ENCODE data around the gene CFAP157.

CFAP157 gene

GRCh38 chr9:127734247-127734746 lies 27.5 kb downstream of the CFAP157 start:
- Histone ChIP-seq H3K4me1 (ENCODE audit: control insufficient read depth, insufficient read depth, low read length) (peaks cover 10% of the 10 kb centered on the region), H3K27me3 (ENCODE audit: control insufficient read depth, insufficient read depth, low read length) (no peaks in the 10 kb centered on the region), H3K27ac (ENCODE audit: low read depth, low read length) (peak overlapping the region; percentile 92), H3K4me3 (ENCODE audit: low read length) (peak overlapping the region; percentile 71), H3K9ac (ENCODE audit: low read length) (no peak overlapping the region), H3K36me3 (ENCODE audit: control insufficient read depth, insufficient read depth, low read length) (no peaks in the 10 kb centered on the region)

- peak within 1 kb of the TSS; percentile 92 for H3K27ac ChIP-seq (ENCODE audit: low read depth, low read length)
- H3K4me1 ChIP-seq (ENCODE audit: control insufficient read depth, insufficient read depth, low read length): peaks cover 10% of the 10 kb centered on the region
- no peaks in the 10 kb centered on the region for H3K36me3 ChIP-seq (ENCODE audit: control insufficient read depth, insufficient read depth, low read length)
- H3K4me3 ChIP-seq (ENCODE audit: low read length): peak within 1 kb of the TSS; percentile 71
- peaks cover 4% of the 10 kb centered on the region for H3K27me3 ChIP-seq (ENCODE audit: control insufficient read depth, insufficient read depth, low read length)
- peak within 1 kb of the TSS; percentile 32 for H3K9ac ChIP-seq (ENCODE audit: low read length)
Measured at GRCh38 chr9:127734747-127735529, 28.1 kb downstream of the CFAP157 start, which contains the start of gene TOR2A. TSS of gene TOR2A (minus strand) at chr9:127735294. CDS start at chr9:127735270, 24 bp downstream.

- H3K27ac ChIP-seq (ENCODE audit: low read depth, low read length): peak overlapping the region; percentile 47
- no peak overlapping the region for H3K9ac ChIP-seq (ENCODE audit: low read length)
- peak overlapping the region; percentile 40 for H3K4me3 ChIP-seq (ENCODE audit: low read length)
- H3K36me3 ChIP-seq (ENCODE audit: control insufficient read depth, insufficient read depth, low read length): no peaks in the 10 kb centered on the region
- H3K27me3 ChIP-seq (ENCODE audit: control insufficient read depth, insufficient read depth, low read length): peaks cover 4% of the 10 kb centered on the region
- H3K4me1 ChIP-seq (ENCODE audit: control insufficient read depth, insufficient read depth, low read length): peaks cover 10% of the 10 kb centered on the region
Measured at GRCh38 chr9:127735530-127736185, 28.9 kb downstream of the CFAP157 start.

- H3K9ac ChIP-seq (ENCODE audit: low read length): no peak overlapping the region
- no peaks in the 10 kb centered on the region for H3K36me3 ChIP-seq (ENCODE audit: control insufficient read depth, insufficient read depth, low read length)
- H3K27me3 ChIP-seq (ENCODE audit: control insufficient read depth, insufficient read depth, low read length): peaks cover 4% of the 10 kb centered on the region
- peaks cover 10% of the 10 kb centered on the region for H3K4me1 ChIP-seq (ENCODE audit: control insufficient read depth, insufficient read depth, low read length)
- H3K27ac ChIP-seq (ENCODE audit: low read depth, low read length): no peak overlapping the region
- H3K4me3 ChIP-seq (ENCODE audit: low read length): no peak overlapping the region
Measured at GRCh38 chr9:127738666-127739065, 31.9 kb downstream of the CFAP157 start.

- no peak overlapping the region for H3K4me3 ChIP-seq (ENCODE audit: low read length)
- no peak overlapping the region for H3K9ac ChIP-seq (ENCODE audit: low read length)
- H3K36me3 ChIP-seq (ENCODE audit: control insufficient read depth, insufficient read depth, low read length): no peaks in the 10 kb centered on the region
- H3K27me3 ChIP-seq (ENCODE audit: control insufficient read depth, insufficient read depth, low read length): peaks cover 4% of the 10 kb centered on the region
- H3K27ac ChIP-seq (ENCODE audit: low read depth, low read length): no peak overlapping the region
- peaks cover 4% of the 10 kb centered on the region for H3K4me1 ChIP-seq (ENCODE audit: control insufficient read depth, insufficient read depth, low read length)
Measured at GRCh38 chr9:127739614-127740330, 33.0 kb downstream of the CFAP157 start.

- Histone ChIP-seq H3K4me3 (ENCODE audit: low read length) (no peak overlapping the region), H3K9ac (ENCODE audit: low read length) (no peak overlapping the region), H3K36me3 (ENCODE audit: control insufficient read depth, insufficient read depth, low read length) (no peaks in the 10 kb centered on the region), H3K27ac (ENCODE audit: low read depth, low read length) (no peak overlapping the region), H3K27me3 (ENCODE audit: control insufficient read depth, insufficient read depth, low read length) (peaks cover 4% of the 10 kb centered on the region), H3K4me1 (ENCODE audit: control insufficient read depth, insufficient read depth, low read length) (no peaks in the 10 kb centered on the region)
Measured at GRCh38 chr9:127741831-127742434, 35.1 kb downstream of the CFAP157 start.

- no peak overlapping the region for H3K9ac ChIP-seq (ENCODE audit: low read length)
- no peak overlapping the region for H3K27ac ChIP-seq (ENCODE audit: low read depth, low read length)
- no peaks in the 10 kb centered on the region for H3K4me1 ChIP-seq (ENCODE audit: control insufficient read depth, insufficient read depth, low read length)
- no peaks in the 10 kb centered on the region for H3K36me3 ChIP-seq (ENCODE audit: control insufficient read depth, insufficient read depth, low read length)
- peak overlapping the region; percentile 23 for H3K4me3 ChIP-seq (ENCODE audit: low read length)
- H3K27me3 ChIP-seq (ENCODE audit: control insufficient read depth, insufficient read depth, low read length): peaks cover 4% of the 10 kb centered on the region
Measured at GRCh38 chr9:127742435-127743088, 35.8 kb downstream of the CFAP157 start.

GRCh38 chr9:127744398-127745110 lies 37.8 kb downstream of the CFAP157 start:
- Histone ChIP-seq H3K4me1 (ENCODE audit: control insufficient read depth, insufficient read depth, low read length) (no peaks in the 10 kb centered on the region), H3K9ac (ENCODE audit: low read length) (no peak overlapping the region), H3K4me3 (ENCODE audit: low read length) (no peak overlapping the region), H3K27ac (ENCODE audit: low read depth, low read length) (no peak overlapping the region), H3K27me3 (ENCODE audit: control insufficient read depth, insufficient read depth, low read length) (peaks cover 4% of the 10 kb centered on the region), H3K36me3 (ENCODE audit: control insufficient read depth, insufficient read depth, low read length) (no peaks in the 10 kb centered on the region)

- H3K27ac ChIP-seq (ENCODE audit: low read depth, low read length): no peak overlapping the region
- H3K4me1 ChIP-seq (ENCODE audit: control insufficient read depth, insufficient read depth, low read length): no peaks in the 10 kb centered on the region
- peaks cover 3% of the 10 kb centered on the region for H3K36me3 ChIP-seq (ENCODE audit: control insufficient read depth, insufficient read depth, low read length)
- no peaks in the 10 kb centered on the region for H3K27me3 ChIP-seq (ENCODE audit: control insufficient read depth, insufficient read depth, low read length)
- H3K9ac ChIP-seq (ENCODE audit: low read length): no peak overlapping the region
- no peak overlapping the region for H3K4me3 ChIP-seq (ENCODE audit: low read length)
Measured at GRCh38 chr9:127746959-127747569, 40.3 kb downstream of the CFAP157 start.

GRCh38 chr9:127749090-127749787 lies 42.5 kb downstream of the CFAP157 start:
- Histone ChIP-seq H3K27me3 (ENCODE audit: control insufficient read depth, insufficient read depth, low read length) (no peaks in the 10 kb centered on the region), H3K4me1 (ENCODE audit: control insufficient read depth, insufficient read depth, low read length) (no peaks in the 10 kb centered on the region), H3K27ac (ENCODE audit: low read depth, low read length) (no peak overlapping the region), H3K36me3 (ENCODE audit: control insufficient read depth, insufficient read depth, low read length) (peaks cover 3% of the 10 kb centered on the region), H3K4me3 (ENCODE audit: low read length) (no peak overlapping the region), H3K9ac (ENCODE audit: low read length) (no peak overlapping the region)

All from rectal smooth muscle tissue (tissue), 1 donor.